AML-193 (cell line): ENCODE measurements around the gene TSC2.
A peak's percentile ranks its signal among the peaks of the same experiment; 100 is the strongest.

ENCODE experiments used
- DNase-seq, 2 experiments: peaks; one replicate each; lab custom pipeline; 2025; lab: John Stamatoyannopoulos, UW

Gene TSC2

GRCh38 chr16:2043667-2044451 lies 3.9 kb upstream of the TSC2 start:
- no peak for DNase-seq

GRCh38 chr16:2044541-2044940 lies 3.2 kb upstream of the TSC2 start:
- DNase-seq = no peak

- DNase-seq = no peak
Measured at GRCh38 chr16:2045965-2046892, 1.6 kb upstream of the TSC2 start.

- DNase-seq = no peak
Measured at GRCh38 chr16:2046893-2047329, 874 bp upstream of the TSC2 start.

GRCh38 chr16:2048116-2048543 lies 345 bp downstream of the TSC2 start:
- no peak for DNase-seq

GRCh38 chr16:2053211-2053610 lies 5.4 kb downstream of the TSC2 start:
- DNase-seq = no peak

- DNase-seq = no peak
Measured at GRCh38 chr16:2053897-2054296, 6.1 kb downstream of the TSC2 start.

GRCh38 chr16:2054543-2055245 lies 6.9 kb downstream of the TSC2 start:
- no peak for DNase-seq

GRCh38 chr16:2056077-2056476 lies 8.3 kb downstream of the TSC2 start:
- DNase-seq = no peak

- peak in 1 of 2 experiments; percentile 11 for DNase-seq
Measured at GRCh38 chr16:2056681-2057407, 9.1 kb downstream of the TSC2 start.

GRCh38 chr16:2057438-2057837 lies 9.7 kb downstream of the TSC2 start:
- no peak for DNase-seq

- DNase-seq = no peak
Measured at GRCh38 chr16:2058420-2058819, 10.6 kb downstream of the TSC2 start.

- DNase-seq = no peak
Measured at GRCh38 chr16:2058872-2059271, 11.1 kb downstream of the TSC2 start.

GRCh38 chr16:2060346-2060745 lies 12.6 kb downstream of the TSC2 start:
- no peak for DNase-seq

GRCh38 chr16:2061023-2061422 lies 13.2 kb downstream of the TSC2 start:
- no peak for DNase-seq

- DNase-seq = no peak
Measured at GRCh38 chr16:2061526-2061925, 13.7 kb downstream of the TSC2 start.

GRCh38 chr16:2062801-2063200 lies 15.0 kb downstream of the TSC2 start:
- no peak for DNase-seq

GRCh38 chr16:2063861-2064260 lies 16.1 kb downstream of the TSC2 start:
- DNase-seq = no peak

- no peak for DNase-seq
Measured at GRCh38 chr16:2064368-2064945, 16.7 kb downstream of the TSC2 start.

GRCh38 chr16:2066139-2066538 lies 18.4 kb downstream of the TSC2 start:
- DNase-seq = no peak
